Endothelial cell of umbilical vein (primary cell): ENCODE data around the gene SUPT3H. TPM values are rescaled to one million over a fixed set of nuclear protein-coding genes. Genes with fewer than 3 reads are reported as not detected.

ENCODE experiments used
- BruUV-seq: library from RNA; stranded (reverse); fragments of 400-500 nt; replicated peaks from 2 replicates; lab custom pipeline; 2021; lab: Mats Ljungman, UMichigan
- CTCF ChIA-PET: fragments of 300-600, 350-600 bp; sonication (Branson Sonifier 250); formaldehyde crosslinking; loops from one replicate; lab custom pipeline; 2021; ENCODE audit warnings: antibody characterized with exemption, inconsistent platforms; lab: Charles Lee
- POLR2A ChIA-PET: fragments of 300-600, 350-600 bp; sonication (Branson Sonifier 250); formaldehyde crosslinking; loops from one replicate; lab custom pipeline; 2021; ENCODE audit warnings: antibody characterized with exemption, inconsistent platforms; lab: Charles Lee
- DNase-seq: peaks from one replicate; pipeline ENCODE4 v3.0.0-alpha.2; 2011; ENCODE audit warnings: low read depth, low spot score
- FAIRE-seq: peaks from 2 replicates; lab custom pipeline; 2011; peaks lifted over from hg19 to GRCh38; lab: Jason Lieb, UNC
- H2AFZ ChIP-seq: 2 replicates; pipeline ENCODE4 v1.6.0; 2012; ENCODE audit warnings: low read depth, low read length, control low read depth, inconsistent platforms
- H3K27ac ChIP-seq: 2 replicates; pipeline ENCODE4 v1.5.1; 2011; ENCODE audit warnings: low read depth, mild to moderate bottlenecking, control low read depth, low read length, moderate library complexity; ENCODE audit not compliant: insufficient read depth
- H3K27me3 ChIP-seq, 2 experiments: 2 replicates each; pipeline versions ENCODE4 v1.6.0 to v1.6.1; 2011; ENCODE audit warnings: low read length in 2 of 2, mixed read lengths in 1 of 2; ENCODE audit not compliant: control insufficient read depth in 2 of 2, insufficient read depth in 2 of 2
- H3K36me3 ChIP-seq, 2 experiments: 2 replicates in 1 of 2; 3 replicates in 1 of 2; pipeline ENCODE4 v1.5.1; 2011; ENCODE audit warnings: low read length in 2 of 2, mild to moderate bottlenecking in 1 of 2, moderate library complexity in 1 of 2; ENCODE audit not compliant: control insufficient read depth in 2 of 2, insufficient read depth in 2 of 2; ENCODE audit errors: extremely low read depth in 1 of 2
- H3K4me1 ChIP-seq: 3 replicates; pipeline ENCODE4 v1.5.1; 2011; ENCODE audit warnings: mild to moderate bottlenecking, low read length; ENCODE audit not compliant: control insufficient read depth, insufficient read depth; ENCODE audit errors: extremely low read depth
- H3K4me2 ChIP-seq: 2 replicates; pipeline ENCODE4 v1.6.1; 2011; ENCODE audit warnings: low read length, control low read depth, mixed read lengths; ENCODE audit not compliant: insufficient read depth
- H3K4me3 ChIP-seq, 3 experiments: fragments of 200-600 bp in 1 of 3; sonication (generic), shearing (Covaris generic) in 1 of 3; replicated peaks in 1 of 3; 2 replicates each; pipeline ENCODE4 v1.5.1; 2011 to 2016; ENCODE audit warnings: control low read depth in 3 of 3, low read length in 3 of 3, mild to moderate bottlenecking in 2 of 3, inconsistent platforms in 1 of 3, low read depth in 1 of 3, moderate library complexity in 1 of 3; ENCODE audit not compliant: insufficient read depth in 1 of 3
- H3K79me2 ChIP-seq: 2 replicates; pipeline ENCODE4 v1.6.0; 2012; ENCODE audit warnings: low read length, inconsistent platforms; ENCODE audit not compliant: control insufficient read depth, insufficient read depth
- H3K9ac ChIP-seq: replicated peaks from 2 replicates; pipeline ENCODE3; 2011; ENCODE audit warnings: low read length, control low read depth; ENCODE audit not compliant: insufficient read depth; ENCODE audit errors: extremely low read depth
- H3K9me1 ChIP-seq: replicated peaks from 3 replicates; pipeline ENCODE4 v1.6.0; 2011; ENCODE audit warnings: mild to moderate bottlenecking, low read length; ENCODE audit not compliant: control insufficient read depth, insufficient read depth; ENCODE audit errors: extremely low read depth
- H3K9me3 ChIP-seq: replicated peaks from 2 replicates; pipeline ENCODE4 v1.5.1; 2012; ENCODE audit warnings: low read length, inconsistent platforms; ENCODE audit not compliant: control insufficient read depth, insufficient read depth
- H4K20me1 ChIP-seq: replicated peaks from 2 replicates; pipeline ENCODE3; 2011; ENCODE audit warnings: mild to moderate bottlenecking, low read length; ENCODE audit not compliant: control insufficient read depth, insufficient read depth; ENCODE audit errors: extremely low read depth
- CTCF ChIP-seq, 2 donors: IDR thresholded peaks; 1 replicate in 1 of 2; 2 replicates in 1 of 2; pipeline ENCODE4 v1.5.1; 2011; ENCODE audit warnings: low read length in 2 of 2, mild to moderate bottlenecking in 2 of 2, moderate library complexity in 2 of 2, control low read depth in 1 of 2, inconsistent platforms in 1 of 2, low read depth in 1 of 2; ENCODE audit not compliant: insufficient read depth in 1 of 2; ENCODE audit errors: extremely low read depth in 1 of 2
- EZH2 ChIP-seq: IDR thresholded peaks from 2 replicates; pipeline ENCODE4 v1.6.1; 2012; ENCODE audit warnings: borderline replicate concordance, low read depth, mild to moderate bottlenecking, moderate library complexity, low read length, inconsistent platforms; ENCODE audit not compliant: severe bottlenecking
- FOS ChIP-seq: IDR thresholded peaks from 2 replicates; pipeline ENCODE4 v1.6.1; 2011; ENCODE audit warnings: mild to moderate bottlenecking, low read length, moderate library complexity, borderline replicate concordance; ENCODE audit not compliant: insufficient read depth
- GATA2 ChIP-seq: IDR thresholded peaks from 2 replicates; pipeline ENCODE4 v1.7.0; 2011; ENCODE audit warnings: low read depth, mild to moderate bottlenecking, moderate library complexity, mixed read lengths, low read length; ENCODE audit not compliant: insufficient read length, insufficient read depth
- JUN ChIP-seq: IDR thresholded peaks from 2 replicates; pipeline ENCODE4 v1.6.1; 2011; ENCODE audit warnings: borderline replicate concordance, low read depth; ENCODE audit not compliant: insufficient read length, insufficient read depth
- MAX ChIP-seq: IDR thresholded peaks from 2 replicates; pipeline ENCODE4 v1.6.1; 2011; ENCODE audit not compliant: insufficient read depth, insufficient read length
- MYC ChIP-seq: IDR thresholded peaks from one replicate; pipeline ENCODE4 v1.6.1; 2011; ENCODE audit warnings: mild to moderate bottlenecking, low read depth, low read length
- POLR2A ChIP-seq: IDR thresholded peaks from 2 replicates; pipeline ENCODE4 v1.6.1; 2012; ENCODE audit warnings: low read depth, mild to moderate bottlenecking, control low read depth, low read length
- POLR2AphosphoS5 ChIP-seq: IDR thresholded peaks from 2 replicates; pipeline ENCODE4 v1.6.1; 2012; ENCODE audit warnings: low read depth, mild to moderate bottlenecking, control low read depth, low read length, moderate library complexity; ENCODE audit not compliant: insufficient read depth
- dilution Hi-C: fragments of 300-500 bp; cut with MboI; formaldehyde crosslinking; loops from one replicate; pipeline ENCODE4 v1.15.0; 2019; ENCODE audit warnings: low sequenced_read_pairs; ENCODE audit not compliant: extremely low pct_ligation_motif_present
- intact Hi-C: fragments of 100-400 bp; cut with micrococcal nuclease; formaldehyde crosslinking; loops from one replicate; pipeline ENCODE4 v1.10.0; 2022
- polyA plus RNA-seq, 4 experiments: library from polyadenylated mRNA; depleted of rRNA in 3 of 4; stranded (reverse) in 3 of 4; unstranded in 1 of 4; fragments of >200 nt; gene quantifications; 2 replicates each; pipeline versions ENCODE4 v1.2.1 to v1.2.3, GENCODE V29; 2011 to 2012; ENCODE audit warnings: missing spikeins in 1 of 4
- total RNA-seq: library from RNA; stranded (reverse); gene quantifications from 2 replicates; pipeline ENCODE4 v1.2.3, GENCODE V29; 2021

The SUPT3H gene
- total and polyA plus RNA-seq, 2 donors (not counting 3 experiments of a cell fraction or from before 2014, with no cell fraction given), result 8.3 to 9.8 TPM

DNA sequence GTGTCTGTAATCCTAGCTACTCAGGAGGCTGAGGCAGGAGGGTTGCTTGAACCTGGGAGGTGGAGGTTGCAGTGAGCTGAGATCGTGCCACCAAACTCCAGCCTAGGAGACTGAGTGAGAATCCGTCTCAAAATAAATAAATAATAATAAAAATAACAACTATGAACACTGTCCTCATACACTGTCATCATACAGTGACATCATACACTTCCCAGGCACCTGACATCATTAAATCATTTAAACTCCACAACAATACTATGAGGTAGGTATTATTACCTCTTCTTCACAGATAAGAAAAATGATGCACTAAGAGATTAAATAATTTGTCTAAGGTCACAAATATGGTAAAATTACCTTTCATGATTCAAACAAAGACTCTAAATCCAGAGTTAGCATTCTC lies 250.5 kb downstream of the SUPT3H start:
- no peak overlapping the region for H3K4me3 ChIP-seq
- H4K20me1 ChIP-seq, result no peaks in the 10 kb centered on the region
- ChIA-PET CTCF (interaction anchor here (1.2 to 1.4 kb wide), 2 partner anchors 10 to 23 kb away, joined by 3 to 4 read pairs; no protein-coding TSS in a partner anchor), POLR2A (no interaction called here)
- H3K79me2 ChIP-seq, result no peaks in the 10 kb centered on the region
- H3K27me3 ChIP-seq, result no peaks in the 10 kb centered on the region
- dilution Hi-C loops, result no loop called here
- intact Hi-C loops, result no loop called here
- H3K4me1 ChIP-seq, result peaks cover 5% of the 10 kb centered on the region
- H2AFZ ChIP-seq, result no peak overlapping the region
- FAIRE-seq (no peak), DNase-seq (no peak)
- TF ChIP-seq FOS, result no peak
- H3K4me2 ChIP-seq, result no peak overlapping the region
- no peak overlapping the region for H3K27ac ChIP-seq
- H3K9me3 ChIP-seq, result no peaks in the 10 kb centered on the region
- BruUV-seq, result no TSS peak
- H3K36me3 ChIP-seq, result no peaks in the 10 kb centered on the region
- H3K9ac ChIP-seq, result no peak overlapping the region
- peaks cover 2% of the 10 kb centered on the region for H3K9me1 ChIP-seq

- Histone ChIP-seq H3K4me3 (no peak overlapping the region), H3K27ac (no peak overlapping the region), H3K9me3 (no peaks in the 10 kb centered on the region), H3K4me1 (no peaks in the 10 kb centered on the region), H3K79me2 (no peaks in the 10 kb centered on the region), H3K4me2 (no peak overlapping the region), H2AFZ (no peak overlapping the region), H3K36me3 (no peaks in the 10 kb centered on the region), H3K9ac (no peak overlapping the region), H3K9me1 (peaks cover 2% of the 10 kb centered on the region), H3K27me3 (no peaks in the 10 kb centered on the region), H4K20me1 (no peaks in the 10 kb centered on the region)
- ChIA-PET CTCF (no interaction called here), POLR2A (no interaction called here)
- TF ChIP-seq CTCF (IDR thresholded peaks at IDR 0.05; ENCODE audit: extremely low read depth in 1 of 2, insufficient read depth in 1 of 2, low read depth in 1 of 2, low read length in 2 of 2) (no peak), MYC (no peak), POLR2A (no peak), EZH2 (no peak), MAX (no peak), FOS (no peak), GATA2 (no peak), JUN (no peak), POLR2AphosphoS5 (no peak)
- no peak for DNase-seq
- intact Hi-C loops, result no loop called here
- dilution Hi-C loops, result no loop called here
- BruUV-seq, result no TSS peak
- no peak for FAIRE-seq
These were observed 251.7 kb downstream of the SUPT3H start for GRCh38 chr6:45126033-45126432.
